ENCODE results near the gene RPTOR. TPM values are rescaled to one million over a fixed set of nuclear protein-coding genes. Genes with fewer than 3 reads are reported as not detected.
A peak's percentile ranks its signal among the peaks of the same experiment; 100 is the strongest.

RPTOR gene
- total RNA-seq, 1 donor from 2014 or later: 32.0 TPM

DNA sequence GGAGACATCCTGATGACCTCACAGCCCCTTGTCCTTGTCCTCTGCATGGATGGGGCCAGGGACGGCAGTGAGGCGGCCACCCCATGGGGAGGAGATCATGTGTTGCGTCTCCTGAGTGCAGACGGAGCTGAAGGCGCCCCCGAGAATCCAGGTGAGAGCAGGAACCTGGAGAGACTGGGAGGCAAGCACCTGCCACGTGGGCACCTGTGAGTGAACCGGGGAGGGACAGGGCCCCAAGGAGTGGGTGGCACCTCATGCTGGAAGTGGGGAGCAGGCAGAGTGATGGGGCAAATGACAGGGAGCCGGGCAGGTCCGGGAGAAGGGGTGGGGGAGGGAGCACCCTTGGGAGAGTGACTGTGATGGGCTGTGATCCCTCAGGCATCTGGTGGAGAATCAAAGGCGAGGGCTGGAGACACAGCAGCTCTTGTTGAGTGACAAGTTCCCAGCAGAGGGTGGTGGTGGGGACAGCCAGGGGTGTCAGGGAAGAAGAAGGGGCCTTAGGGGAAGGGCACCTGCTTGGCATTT is 272.7 kb downstream of the RPTOR start:
- no peaks in the 10 kb centered on the region for H3K27me3 ChIP-seq (ENCODE audit: insufficient read depth, low read length)
- peaks cover 10% of the 10 kb centered on the region for H3K4me1 Mint-ChIP-seq (ENCODE audit: low read depth, unreplicated experiment)
- H3K4me3 Mint-ChIP-seq (ENCODE audit: unreplicated experiment): no peak overlapping the region
- H3K9ac ChIP-seq (ENCODE audit: low read length): no peak overlapping the region
- DNase-seq (ENCODE audit: low read depth) (no peak), FAIRE-seq (no peak)
- no peaks in the 10 kb centered on the region for H3K9me3 ChIP-seq (ENCODE audit: insufficient read depth, low read depth, low read length)
- peak overlapping the region; percentile 30 for H3K27ac Mint-ChIP-seq (ENCODE audit: unreplicated experiment)
- H3K4me3 ChIP-seq (ENCODE audit: insufficient read depth, low read depth, low read length): no peak overlapping the region
- no peak overlapping the region for H3K27ac ChIP-seq (ENCODE audit: low read depth, low read length)
- no peaks in the 10 kb centered on the region for H3K9me3 Mint-ChIP-seq (ENCODE audit: unreplicated experiment)
- no peaks in the 10 kb centered on the region for H3K4me1 ChIP-seq (ENCODE audit: insufficient read depth, low read length)
- TF ChIP-seq, protein P1, sequence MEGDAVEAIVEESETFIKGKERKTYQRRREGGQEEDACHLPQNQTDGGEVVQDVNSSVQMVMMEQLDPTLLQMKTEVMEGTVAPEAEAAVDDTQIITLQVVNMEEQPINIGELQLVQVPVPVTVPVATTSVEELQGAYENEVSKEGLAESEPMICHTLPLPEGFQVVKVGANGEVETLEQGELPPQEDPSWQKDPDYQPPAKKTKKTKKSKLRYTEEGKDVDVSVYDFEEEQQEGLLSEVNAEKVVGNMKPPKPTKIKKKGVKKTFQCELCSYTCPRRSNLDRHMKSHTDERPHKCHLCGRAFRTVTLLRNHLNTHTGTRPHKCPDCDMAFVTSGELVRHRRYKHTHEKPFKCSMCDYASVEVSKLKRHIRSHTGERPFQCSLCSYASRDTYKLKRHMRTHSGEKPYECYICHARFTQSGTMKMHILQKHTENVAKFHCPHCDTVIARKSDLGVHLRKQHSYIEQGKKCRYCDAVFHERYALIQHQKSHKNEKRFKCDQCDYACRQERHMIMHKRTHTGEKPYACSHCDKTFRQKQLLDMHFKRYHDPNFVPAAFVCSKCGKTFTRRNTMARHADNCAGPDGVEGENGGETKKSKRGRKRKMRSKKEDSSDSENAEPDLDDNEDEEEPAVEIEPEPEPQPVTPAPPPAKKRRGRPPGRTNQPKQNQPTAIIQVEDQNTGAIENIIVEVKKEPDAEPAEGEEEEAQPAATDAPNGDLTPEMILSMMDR (IDR thresholded peaks at IDR 0.05; ENCODE audit: insufficient read depth, low read depth, low read length): no peak
- TF ChIP-seq EZH2 (IDR thresholded peaks at IDR 0.05; ENCODE audit: insufficient read depth, low read length): no peak
- H3K36me3 Mint-ChIP-seq (ENCODE audit: low read depth, unreplicated experiment): peaks cover 18% of the 10 kb centered on the region
- H3K79me2 ChIP-seq (ENCODE audit: insufficient read depth, low read length): peaks cover 4% of the 10 kb centered on the region
- no peaks in the 10 kb centered on the region for H3K27me3 Mint-ChIP-seq (ENCODE audit: low read depth, unreplicated experiment)
- no peaks in the 10 kb centered on the region for H3K36me3 ChIP-seq (ENCODE audit: insufficient read depth, low read length)
- H4K20me1 ChIP-seq (ENCODE audit: insufficient read depth, low read length): no peaks in the 10 kb centered on the region
- no peak overlapping the region for H3K4me2 ChIP-seq (ENCODE audit: low read length)
- no peak overlapping the region for H2AFZ ChIP-seq (ENCODE audit: low read depth, low read length)

DNA sequence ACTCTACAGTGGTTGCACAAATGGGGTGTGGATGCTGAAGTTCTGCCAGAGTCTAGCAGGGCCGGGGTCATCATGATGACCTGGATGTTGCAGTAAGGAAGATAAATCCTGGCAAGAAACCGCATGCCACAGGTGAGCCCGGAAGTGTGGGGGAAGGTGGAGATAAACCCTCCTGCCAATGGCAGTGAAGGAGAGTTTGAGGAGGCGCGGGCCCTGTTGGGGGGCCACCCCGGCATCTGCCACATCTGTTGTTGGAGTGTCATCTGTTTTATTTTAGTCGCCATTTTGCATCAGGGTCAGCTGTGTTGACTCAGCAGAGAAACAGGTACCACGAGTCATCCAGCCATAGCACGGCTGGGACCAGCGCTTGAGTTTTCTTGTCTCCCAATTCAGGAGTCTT is 273.2 kb downstream of the RPTOR start:
- Histone ChIP-seq H4K20me1 (ENCODE audit: insufficient read depth, low read length) (no peaks in the 10 kb centered on the region), H3K4me1 (ENCODE audit: insufficient read depth, low read length) (no peaks in the 10 kb centered on the region), H2AFZ (ENCODE audit: low read depth, low read length) (no peak overlapping the region), H3K27me3 (ENCODE audit: insufficient read depth, low read length) (no peaks in the 10 kb centered on the region), H3K27ac (ENCODE audit: low read depth, low read length) (no peak overlapping the region), H3K9me3 (ENCODE audit: insufficient read depth, low read depth, low read length) (no peaks in the 10 kb centered on the region), H3K9ac (ENCODE audit: low read length) (no peak overlapping the region), H3K4me2 (ENCODE audit: low read length) (no peak overlapping the region), H3K36me3 (ENCODE audit: insufficient read depth, low read length) (no peaks in the 10 kb centered on the region), H3K79me2 (ENCODE audit: insufficient read depth, low read length) (peaks cover 4% of the 10 kb centered on the region), H3K4me3 (ENCODE audit: insufficient read depth, low read depth, low read length) (no peak overlapping the region)
- H3K4me1 Mint-ChIP-seq (ENCODE audit: low read depth, unreplicated experiment): peaks cover 10% of the 10 kb centered on the region
- TF ChIP-seq EZH2 (IDR thresholded peaks at IDR 0.05; ENCODE audit: insufficient read depth, low read length): no peak
- TF ChIP-seq, protein P1 (IDR thresholded peaks at IDR 0.05; ENCODE audit: insufficient read depth, low read depth, low read length): no peak
- H3K4me3 Mint-ChIP-seq (ENCODE audit: unreplicated experiment): no peak overlapping the region
- H3K36me3 Mint-ChIP-seq (ENCODE audit: low read depth, unreplicated experiment): peaks cover 19% of the 10 kb centered on the region
- FAIRE-seq: peak; percentile 9
- no peak overlapping the region for H3K27ac Mint-ChIP-seq (ENCODE audit: unreplicated experiment)
- DNase-seq (ENCODE audit: low read depth): peak; percentile 19
- no peaks in the 10 kb centered on the region for H3K9me3 Mint-ChIP-seq (ENCODE audit: unreplicated experiment)
- no peaks in the 10 kb centered on the region for H3K27me3 Mint-ChIP-seq (ENCODE audit: low read depth, unreplicated experiment)

DNA sequence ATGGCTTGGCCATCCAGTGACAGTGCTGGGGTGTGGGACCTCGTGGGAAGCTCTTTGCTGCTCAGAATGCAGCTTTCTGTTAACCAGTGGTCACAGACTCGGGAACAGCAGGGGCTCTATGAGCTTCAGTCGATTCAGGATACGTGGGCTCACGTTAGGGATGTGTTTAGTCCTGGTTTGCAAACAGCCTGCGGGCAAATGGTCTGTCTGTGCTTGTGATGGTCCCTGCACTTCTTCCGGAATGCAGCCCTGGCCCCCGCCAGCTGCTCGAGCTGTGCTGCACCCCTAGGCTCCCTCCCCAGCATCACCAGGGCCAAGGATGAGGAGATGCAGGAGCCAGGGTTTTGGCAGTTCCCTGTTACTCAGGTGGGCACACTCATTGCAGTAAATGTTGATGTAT is 274.2 kb downstream of the RPTOR start:
- Histone ChIP-seq H3K27me3 (ENCODE audit: insufficient read depth, low read length) (no peaks in the 10 kb centered on the region), H3K9me3 (ENCODE audit: insufficient read depth, low read depth, low read length) (no peaks in the 10 kb centered on the region), H3K4me2 (ENCODE audit: low read length) (no peak overlapping the region), H3K9ac (ENCODE audit: low read length) (no peak overlapping the region), H3K4me1 (ENCODE audit: insufficient read depth, low read length) (no peaks in the 10 kb centered on the region), H4K20me1 (ENCODE audit: insufficient read depth, low read length) (no peaks in the 10 kb centered on the region), H3K36me3 (ENCODE audit: insufficient read depth, low read length) (no peaks in the 10 kb centered on the region), H3K79me2 (ENCODE audit: insufficient read depth, low read length) (peaks cover 4% of the 10 kb centered on the region), H3K27ac (ENCODE audit: low read depth, low read length) (no peak overlapping the region), H3K4me3 (ENCODE audit: insufficient read depth, low read depth, low read length) (no peak overlapping the region), H2AFZ (ENCODE audit: low read depth, low read length) (no peak overlapping the region)
- DNase-seq (ENCODE audit: low read depth) (no peak), FAIRE-seq (no peak)
- no peaks in the 10 kb centered on the region for H3K9me3 Mint-ChIP-seq (ENCODE audit: unreplicated experiment)
- H3K4me1 Mint-ChIP-seq (ENCODE audit: low read depth, unreplicated experiment): peaks cover 10% of the 10 kb centered on the region
- no peak overlapping the region for H3K4me3 Mint-ChIP-seq (ENCODE audit: unreplicated experiment)
- H3K27me3 Mint-ChIP-seq (ENCODE audit: low read depth, unreplicated experiment): no peaks in the 10 kb centered on the region
- H3K27ac Mint-ChIP-seq (ENCODE audit: unreplicated experiment): no peak overlapping the region
- no peak for TF ChIP-seq EZH2 (IDR thresholded peaks at IDR 0.05; ENCODE audit: insufficient read depth, low read length)
- TF ChIP-seq, protein P1 (IDR thresholded peaks at IDR 0.05; ENCODE audit: insufficient read depth, low read depth, low read length): no peak
- peaks cover 19% of the 10 kb centered on the region for H3K36me3 Mint-ChIP-seq (ENCODE audit: low read depth, unreplicated experiment)
